Hematopoietic multipotent progenitor cell treated with erythropoietin and hydrocortisone succinate and interleukin-3 and kit ligand, for 4 days (in vitro differentiated cells): ENCODE measurements around the gene ALPP.
"Not testable (repeated sequence)": the region's sequence is repeated elsewhere in the genome, so short reads cannot be mapped to it uniquely, and the experiment has no call there.

Source experiments
- DNase-seq: peaks from one replicate; pipeline ENCODE4 v3.0.0-alpha.2; 2015

Gene ALPP

DNA sequence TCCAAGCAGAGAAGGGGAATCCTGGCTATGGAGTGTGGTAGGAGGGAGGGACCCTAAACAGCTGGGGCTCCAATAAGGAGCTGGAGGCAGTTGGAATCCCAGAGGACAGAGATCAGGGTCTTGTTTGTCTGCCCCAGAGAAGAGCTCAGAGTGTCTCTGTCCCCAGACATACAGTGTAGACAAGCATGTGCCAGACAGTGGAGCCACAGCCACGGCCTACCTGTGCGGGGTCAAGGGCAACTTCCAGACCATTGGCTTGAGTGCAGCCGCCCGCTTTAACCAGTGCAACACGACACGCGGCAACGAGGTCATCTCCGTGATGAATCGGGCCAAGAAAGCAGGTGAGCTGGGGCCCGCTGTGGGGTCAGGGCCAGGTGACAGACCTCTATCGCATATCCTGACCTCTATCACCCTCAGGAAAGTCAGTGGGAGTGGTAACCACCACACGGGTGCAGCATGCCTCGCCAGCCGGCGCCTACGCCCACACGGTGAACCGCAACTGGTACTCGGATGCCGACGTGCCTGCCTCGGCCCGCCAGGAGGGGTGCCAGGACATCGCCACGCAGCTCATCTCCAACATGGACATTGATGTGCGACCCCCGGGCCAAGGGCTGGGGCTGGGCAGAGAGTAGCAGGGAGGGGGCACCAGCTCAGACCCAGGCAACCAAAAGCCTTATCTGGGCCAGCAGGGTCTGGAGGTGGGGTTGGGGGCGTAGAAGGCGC, 29.0 kb downstream of the ALPP start:
- not testable (repeated sequence) for DNase-seq

DNA sequence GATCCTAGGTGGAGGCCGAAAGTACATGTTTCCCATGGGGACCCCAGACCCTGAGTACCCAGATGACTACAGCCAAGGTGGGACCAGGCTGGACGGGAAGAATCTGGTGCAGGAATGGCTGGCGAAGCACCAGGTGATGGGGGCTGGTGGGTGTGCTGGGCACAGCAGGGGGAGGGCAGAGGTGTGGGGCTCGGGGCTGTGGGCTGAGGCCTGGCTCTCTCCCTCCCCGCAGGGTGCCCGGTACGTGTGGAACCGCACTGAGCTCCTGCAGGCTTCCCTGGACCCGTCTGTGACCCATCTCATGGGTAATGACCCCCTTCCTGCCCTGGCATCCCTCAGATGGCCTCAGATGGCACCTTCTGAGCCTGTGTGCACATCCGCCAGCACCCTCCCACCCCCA, 29.7 kb downstream of the ALPP start:
- not testable (repeated sequence) for DNase-seq

DNA sequence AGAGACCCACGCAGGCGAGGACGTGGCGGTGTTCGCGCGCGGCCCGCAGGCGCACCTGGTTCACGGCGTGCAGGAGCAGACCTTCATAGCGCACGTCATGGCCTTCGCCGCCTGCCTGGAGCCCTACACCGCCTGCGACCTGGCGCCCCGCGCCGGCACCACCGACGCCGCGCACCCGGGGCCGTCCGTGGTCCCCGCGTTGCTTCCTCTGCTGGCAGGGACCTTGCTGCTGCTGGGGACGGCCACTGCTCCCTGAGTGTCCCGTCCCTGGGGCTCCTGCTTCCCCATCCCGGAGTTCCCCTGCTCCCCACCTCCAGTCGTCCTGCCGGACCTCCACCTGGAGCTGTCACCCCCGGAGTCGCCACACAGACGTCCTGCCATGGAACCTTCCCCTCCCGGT, 31.1 kb downstream of the ALPP start:
- not testable (repeated sequence) for DNase-seq

DNA sequence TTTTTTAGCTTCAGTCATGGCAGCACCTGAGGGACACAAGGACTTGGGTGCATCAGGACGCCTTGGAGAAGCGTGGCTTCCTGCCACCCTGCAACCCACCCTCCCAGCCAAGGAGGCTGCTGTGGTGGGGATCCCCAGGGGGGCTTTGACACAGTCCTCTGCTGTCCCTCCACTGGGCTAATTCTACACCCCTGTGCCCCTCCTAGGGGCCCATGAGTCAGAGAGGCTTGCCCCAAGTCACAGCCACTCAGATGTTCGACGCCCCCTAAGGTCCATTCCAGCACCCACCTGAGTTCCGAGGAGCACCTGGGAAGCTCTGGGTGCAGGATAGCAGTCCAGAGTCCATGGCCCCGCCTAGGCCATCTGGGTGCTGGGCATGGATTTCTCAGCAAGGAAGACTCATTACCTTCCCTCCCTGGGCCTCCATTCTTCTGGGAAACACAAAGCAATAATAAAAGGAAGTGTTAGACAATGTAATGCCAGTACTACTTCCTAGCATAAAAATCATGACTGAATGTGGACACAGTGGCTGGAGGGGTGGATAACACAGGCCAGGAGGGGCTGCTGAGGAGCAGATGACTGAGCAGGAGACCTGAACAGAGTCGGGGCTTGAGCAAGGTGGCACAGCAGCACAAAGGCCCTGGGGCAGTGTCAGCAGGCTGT, 31.8 kb downstream of the ALPP start:
- no peak for DNase-seq

DNA sequence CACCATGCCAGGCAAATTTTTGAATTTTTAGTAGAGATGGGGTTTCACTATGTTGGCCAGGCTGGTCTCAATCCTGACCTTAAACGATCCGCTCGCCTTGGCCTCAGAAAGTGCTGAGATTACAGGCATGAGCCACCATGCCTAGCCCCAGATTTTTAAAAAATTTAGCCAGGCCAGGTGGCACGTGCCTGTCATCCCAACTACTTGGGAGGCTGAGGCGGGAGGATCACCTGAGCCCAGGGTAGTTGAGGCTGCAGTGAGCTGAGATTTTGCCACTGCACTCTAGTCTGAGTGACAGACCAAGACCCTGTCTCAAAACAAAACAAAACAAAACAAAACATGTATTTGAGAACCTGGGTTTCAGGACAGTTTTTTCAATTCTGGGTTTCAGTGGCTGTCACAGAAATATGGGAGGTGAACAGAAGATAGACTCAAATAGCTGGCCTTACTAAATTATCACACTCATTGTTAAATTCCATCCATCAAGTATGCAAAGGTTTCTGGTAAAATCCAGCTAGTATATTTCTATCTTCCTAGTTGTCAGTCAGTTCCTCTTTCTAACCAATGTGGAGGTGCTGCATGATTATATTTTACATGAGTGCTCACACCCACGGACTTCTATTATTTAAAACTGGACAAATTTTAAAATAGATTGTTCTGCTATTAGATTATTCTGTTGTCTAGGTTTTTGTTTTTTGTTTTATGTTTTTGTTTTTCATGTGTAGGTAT, 33.5 kb downstream of the ALPP start:
- DNase-seq: no peak

DNA sequence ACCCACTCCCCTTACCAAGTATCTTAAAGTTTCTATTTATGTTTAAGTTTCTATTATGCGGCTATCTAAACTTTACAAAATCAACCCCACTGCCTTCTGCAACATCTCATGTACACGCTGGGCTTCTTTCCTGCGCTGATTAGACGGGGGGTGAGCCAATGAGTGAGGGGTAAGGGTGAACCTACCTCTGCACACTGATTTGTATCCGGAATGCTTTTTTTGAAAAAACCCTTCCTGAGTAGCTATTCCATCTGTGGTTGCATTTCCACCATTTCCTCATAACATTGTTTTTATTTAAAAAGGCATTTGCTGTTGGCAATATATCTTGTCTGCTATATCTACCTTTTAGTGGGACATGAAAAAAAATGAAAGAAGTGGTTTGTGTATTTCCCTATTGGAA, 34.4 kb downstream of the ALPP start:
- DNase-seq: no peak

DNA sequence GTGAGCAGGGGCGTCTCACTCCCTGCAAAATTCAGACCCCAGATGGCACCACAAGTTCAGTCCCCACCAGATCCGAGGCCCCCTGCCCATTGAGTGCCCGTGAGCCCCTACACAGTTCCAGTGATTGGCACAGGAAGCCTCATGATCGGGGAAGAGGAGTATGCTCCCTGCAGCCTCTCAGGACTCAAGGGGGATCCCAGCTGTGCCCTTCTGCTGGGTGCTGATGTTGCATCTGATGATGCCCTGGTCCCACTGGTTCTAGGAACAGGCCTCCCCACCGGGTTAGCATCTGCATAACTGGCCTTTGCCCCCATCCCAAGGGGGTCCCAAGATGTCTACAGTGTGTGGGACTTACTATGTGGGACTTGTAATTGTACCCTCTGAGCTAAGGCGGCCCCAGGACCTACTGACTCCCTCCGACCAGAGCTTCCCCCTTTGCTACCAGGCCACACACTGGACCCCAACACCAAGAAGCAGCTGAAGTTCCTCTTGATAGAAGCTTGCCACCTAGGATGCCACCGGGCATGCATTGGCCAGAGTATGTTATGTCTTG, 36.7 kb downstream of the ALPP start:
- no peak for DNase-seq

DNA sequence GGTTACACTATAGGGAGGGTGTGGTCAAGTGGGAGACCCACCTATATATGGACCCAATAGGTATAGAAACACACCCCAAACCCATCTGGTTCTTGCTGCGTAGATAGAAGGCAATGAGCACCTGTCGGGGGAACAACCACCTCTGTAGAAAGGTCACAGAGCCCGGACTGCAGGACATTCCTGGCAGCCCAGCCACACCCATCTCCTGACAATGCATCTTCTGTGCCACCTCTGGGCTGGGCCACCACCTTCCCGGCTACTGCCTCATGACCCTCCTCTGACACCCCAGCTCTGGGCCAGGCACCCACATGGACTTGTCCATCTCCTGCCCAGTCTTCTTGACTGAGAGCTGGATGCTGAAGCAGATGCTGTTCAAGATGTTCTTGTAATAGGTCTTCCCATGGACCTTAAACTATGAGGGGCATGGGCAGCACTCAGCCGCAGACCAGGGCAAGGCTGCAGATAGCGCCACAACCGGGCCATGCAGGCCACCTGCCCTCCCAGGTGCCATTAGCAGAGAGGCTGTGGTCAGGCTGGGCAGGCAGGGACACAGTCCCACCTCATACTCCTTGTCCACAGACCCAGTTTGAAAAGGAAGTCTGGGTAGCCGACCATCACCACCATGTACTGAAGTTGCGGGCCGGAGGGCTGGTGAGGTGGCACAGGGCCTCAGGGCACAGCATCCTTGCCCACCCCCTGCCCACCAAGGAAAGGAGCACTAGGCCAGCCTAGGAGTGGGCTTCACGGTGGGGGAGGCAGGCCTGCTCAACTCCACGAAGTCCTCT, 37.4 kb downstream of the ALPP start:
- DNase-seq: no peak

DNA sequence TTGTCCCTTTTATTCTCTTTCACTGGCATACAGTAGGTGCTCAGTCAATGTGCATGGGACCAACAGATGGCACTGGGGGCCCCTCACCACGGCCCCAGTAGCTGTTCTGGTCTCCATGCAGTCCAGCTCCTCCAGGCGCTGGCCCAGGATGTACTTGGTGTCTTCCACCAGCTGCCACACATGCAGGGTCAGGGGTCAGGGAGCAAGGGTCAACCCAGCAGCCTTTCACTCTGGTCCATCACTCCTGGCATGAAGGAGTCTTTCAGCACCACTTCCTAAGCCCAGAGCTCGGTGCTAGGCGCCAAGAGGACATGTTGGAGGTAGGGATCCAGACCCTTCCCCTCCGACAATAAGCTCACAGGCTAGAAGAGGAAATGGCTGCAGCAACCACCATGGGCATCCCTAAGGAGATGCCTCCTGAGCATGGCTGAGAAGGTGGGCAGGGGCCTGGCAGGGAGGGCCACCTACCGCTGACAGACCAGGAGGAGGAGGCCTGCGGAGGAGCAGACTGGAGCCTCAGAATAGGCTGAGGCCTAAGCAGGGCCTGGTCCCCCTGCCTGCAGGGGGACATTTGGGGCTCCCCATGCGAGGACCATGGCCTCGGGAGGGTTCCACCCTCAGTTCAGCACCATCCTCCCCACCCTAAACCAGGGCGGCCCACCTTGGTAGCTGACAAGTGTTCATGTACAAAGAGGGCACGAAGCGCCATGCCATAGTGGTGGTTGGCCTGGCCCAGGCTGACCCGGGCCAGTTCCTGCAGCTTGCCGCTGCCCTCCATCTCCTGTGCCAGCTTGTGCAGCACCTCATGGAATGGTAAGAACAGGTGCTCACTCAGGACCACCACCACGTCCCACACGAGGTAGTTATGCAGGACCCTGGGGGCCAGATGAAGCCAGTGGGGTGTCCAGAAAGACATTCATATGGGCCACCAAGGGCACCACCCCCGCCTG, 38.2 kb downstream of the ALPP start:
- DNase-seq: no peak

DNA sequence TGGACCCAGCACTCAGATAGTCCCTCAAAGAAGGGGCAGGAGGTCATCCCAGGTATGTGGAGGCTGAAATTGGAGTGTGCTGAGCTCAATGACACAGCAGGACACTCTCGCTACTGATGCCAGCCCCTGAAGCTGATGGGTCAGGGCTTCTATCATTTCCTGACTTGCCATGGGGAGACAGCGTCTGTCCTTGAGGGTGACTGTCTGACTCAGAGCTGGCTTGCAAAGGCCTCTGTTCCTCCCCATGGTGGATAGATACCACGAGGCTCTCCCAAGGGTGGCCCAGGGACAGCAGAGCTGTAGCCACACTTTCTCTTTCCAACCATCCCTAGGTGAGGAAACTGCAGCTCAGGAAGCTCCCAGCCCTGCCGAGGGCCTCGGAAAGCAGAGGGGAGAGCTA, 38.9 kb downstream of the ALPP start:
- no peak for DNase-seq

DNA sequence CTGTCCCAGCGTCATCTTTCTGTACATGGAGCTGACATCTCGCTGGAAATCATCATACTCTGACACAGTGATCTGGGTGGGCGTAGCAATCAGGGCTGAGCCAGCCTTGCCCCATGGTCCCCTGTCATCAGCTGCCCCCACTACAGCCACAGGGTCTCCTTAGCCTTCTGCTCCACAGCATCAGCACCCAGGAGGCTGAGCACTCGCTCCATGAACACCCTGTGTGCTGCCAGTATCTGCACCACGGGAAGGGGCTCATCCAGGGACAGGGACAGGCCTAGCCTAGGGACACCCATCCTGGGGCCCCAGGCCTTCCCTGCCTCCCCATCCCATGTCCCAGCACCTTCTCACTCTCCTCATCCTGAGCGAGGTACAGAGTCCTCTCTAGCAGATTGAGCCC, 39.5 kb downstream of the ALPP start:
- DNase-seq: no peak

DNA sequence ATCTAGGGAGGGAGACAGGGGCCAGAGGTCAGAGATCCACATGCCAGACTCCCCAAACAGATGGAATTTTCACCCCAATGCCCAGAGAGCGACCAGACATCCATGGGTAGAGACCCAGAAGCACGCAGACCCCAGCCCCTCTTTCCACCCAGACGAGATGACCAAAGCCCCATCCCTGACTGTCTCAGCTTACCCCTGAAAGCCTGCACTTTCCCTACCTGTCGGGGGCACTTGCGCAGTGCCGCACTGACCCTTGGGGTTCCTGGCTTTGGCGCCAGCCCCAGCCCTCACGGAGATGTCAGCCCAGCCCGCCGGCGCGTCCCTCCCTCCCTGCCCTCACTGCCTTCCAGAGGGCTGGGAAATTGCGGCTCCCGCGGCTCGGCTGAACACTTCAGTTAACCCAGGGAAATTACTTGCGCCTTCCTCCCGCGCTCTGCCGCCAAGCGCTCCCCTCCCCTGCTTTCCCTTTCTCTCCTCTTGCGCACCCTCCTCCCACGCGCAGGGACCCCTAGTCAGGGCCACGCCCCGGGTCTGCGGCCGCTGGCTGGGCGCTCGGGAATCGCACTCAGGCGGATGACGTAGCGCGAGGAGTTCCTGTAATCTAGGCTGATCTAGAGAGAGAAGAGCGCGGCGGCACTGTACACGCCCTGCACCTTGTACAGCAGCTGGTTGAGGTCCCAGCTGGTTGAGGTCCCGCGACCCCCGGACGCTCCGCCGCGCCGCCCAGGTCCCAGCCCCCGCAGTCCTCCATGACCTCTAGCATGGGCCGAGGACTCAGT, 40.1 kb downstream of the ALPP start:
- DNase-seq: peak; percentile 52

DNA sequence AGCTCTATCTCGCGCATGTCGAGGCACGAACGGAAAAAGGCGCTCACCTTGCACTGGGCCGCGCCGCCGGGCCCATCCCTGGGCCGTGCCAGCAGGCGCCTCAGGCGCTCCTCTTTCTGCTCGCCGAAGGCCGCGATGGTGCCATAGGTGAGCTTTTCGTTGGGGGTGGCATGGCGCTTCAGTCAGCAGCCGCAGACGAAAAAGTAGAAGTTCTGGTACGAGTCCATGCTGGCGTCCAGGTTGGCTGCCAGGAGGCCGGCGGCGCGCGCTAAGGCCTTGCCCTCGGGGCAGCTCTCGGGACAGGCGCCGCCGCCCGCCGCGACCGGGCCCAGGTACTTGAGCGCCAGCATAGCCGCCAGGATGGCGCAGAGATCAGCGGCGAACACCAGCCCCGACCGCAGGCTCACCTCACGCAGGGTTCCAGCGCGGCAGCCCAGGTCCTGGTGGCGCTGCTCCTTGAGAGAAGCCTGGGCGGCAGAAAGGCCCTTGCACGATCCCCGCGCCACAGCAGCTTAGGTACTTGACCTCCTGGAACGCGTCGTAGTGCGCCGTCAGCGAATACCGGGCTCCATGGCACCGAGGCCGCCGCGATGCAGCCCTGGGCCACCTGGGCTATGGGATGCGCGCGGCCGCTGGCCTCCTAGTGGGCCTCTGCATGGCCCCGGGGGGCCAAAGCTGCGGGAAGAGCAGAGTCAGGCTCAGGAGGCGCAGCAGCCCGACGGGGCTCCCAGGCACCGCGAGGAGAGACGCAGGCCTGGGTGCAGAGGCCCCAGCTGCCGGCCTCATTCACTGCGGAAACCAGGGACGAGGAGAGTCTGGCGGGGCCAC, 40.9 kb downstream of the ALPP start:
- DNase-seq: no peak

DNA sequence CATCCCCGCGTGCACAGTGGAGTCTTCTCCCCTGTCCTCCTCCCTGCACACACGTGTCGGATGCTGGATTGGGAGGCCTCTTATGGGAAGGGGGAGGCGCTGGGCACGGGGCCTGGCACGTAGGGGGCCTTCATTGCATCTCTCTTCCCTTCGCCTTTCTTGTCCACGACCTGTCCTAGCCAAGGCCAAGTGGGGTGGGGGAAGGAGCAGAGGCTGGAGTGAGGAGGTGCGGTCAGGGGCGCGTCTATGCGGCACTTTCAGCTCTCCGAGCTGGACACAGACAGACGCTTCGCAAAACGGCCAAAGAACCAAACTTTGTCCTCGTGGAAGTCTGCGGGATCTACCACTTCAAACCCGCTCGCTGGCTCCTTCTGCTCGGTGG, 41.5 kb downstream of the ALPP start:
- no peak for DNase-seq

DNA sequence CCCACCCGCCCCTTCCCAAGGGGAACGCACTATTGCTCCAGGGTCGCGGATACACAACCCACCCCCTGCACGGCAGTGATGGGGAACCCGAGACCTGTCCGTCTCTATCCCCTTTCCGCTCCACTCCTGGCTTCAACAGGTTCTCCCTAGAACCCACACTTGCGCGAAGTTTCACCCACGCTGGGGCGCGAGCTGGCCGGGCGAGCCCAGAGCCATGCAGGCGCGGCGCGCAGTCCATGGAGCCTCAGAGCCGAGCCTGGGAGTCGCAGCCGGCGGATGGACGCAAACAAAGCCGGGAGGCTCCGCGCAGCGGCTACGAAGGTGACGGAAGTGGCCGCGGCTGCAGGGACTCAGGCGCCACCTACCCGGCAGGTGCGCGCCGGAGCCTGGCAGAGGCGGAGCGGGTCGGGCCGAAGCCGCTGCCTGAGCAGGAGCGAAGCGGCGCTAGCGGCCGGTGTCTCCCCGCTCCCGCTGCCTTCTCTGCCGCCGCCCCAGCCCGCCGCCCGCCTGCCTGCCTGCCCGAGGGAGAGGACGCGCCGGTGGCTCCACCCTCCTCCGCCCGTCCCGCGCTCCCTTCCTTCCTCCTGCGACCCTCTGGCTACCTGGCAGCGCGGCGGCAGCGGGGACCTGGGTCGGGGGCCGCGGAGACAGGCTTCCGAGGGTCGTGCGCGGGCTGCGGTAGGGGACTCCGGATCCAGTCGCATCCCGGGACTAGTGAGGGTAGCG, 42.1 kb downstream of the ALPP start:
- peak; percentile 40 for DNase-seq

DNA sequence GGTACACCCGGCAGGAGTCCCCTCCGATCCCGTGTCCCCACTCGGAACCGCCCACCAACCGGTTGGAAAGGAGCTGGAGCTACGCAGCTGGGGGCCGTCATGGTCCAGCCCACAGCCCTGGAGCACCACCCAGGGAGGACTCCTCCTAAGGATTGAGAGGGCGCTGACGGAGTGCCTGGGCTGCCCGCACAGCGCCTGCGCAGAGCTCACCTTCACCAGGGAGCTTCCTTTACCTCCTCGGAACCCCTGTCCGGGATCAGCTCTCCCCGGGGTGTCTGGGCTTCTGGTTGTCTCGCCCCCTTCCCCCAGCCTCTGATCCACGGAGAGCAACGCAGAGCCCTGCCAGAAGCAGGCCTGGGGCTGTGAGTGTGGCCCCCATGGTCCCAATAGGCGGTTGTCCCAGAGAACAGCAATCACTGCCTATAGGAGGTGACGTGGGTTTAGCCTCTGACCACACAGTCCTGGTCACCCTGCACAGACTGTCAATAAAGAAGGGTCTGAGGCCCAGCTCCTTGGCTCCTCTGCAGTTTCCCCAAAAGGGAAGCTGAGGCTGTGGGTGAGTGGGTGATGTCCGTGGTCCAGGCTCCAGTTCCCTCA, 42.7 kb downstream of the ALPP start:
- no peak for DNase-seq

DNA sequence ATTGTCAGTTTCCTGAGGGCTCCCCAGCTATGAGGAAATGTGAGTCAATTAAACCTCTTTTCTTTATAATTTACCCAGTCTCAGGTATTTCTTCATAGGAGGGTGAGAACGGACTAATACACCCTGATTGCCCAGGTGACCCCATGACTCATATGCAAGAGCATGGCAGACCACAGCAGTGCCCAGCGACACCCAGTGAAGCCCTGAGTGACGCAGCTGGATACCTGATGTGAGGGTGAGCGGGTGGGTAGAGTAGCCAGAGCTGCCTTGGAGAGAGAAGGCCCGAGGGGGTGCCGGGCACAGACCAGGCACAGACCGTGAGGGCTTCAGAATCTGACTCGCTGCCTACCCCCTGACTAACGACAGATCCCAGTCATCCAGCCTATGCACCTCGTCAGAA, 43.5 kb downstream of the ALPP start:
- no peak for DNase-seq

DNA sequence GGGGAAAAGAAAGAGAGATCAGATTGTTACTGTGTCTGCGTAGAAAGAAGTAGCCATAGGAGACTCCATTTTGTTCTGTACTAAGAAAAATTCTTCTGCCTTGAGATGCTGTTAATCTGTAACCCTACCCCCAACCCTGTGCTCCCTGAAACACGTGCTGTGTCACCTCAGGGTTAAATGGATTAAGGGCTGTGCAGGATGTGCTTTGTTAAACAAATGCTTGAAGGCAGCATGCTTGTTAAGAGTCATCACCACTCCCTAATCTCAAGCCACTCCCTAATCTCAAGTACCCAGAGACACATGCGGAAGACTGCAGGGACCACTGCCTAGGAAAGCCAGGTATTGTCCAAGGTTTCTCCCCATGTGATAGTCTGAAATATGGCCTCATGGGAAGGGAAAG, 44.4 kb downstream of the ALPP start:
- DNase-seq: not testable (repeated sequence)

DNA sequence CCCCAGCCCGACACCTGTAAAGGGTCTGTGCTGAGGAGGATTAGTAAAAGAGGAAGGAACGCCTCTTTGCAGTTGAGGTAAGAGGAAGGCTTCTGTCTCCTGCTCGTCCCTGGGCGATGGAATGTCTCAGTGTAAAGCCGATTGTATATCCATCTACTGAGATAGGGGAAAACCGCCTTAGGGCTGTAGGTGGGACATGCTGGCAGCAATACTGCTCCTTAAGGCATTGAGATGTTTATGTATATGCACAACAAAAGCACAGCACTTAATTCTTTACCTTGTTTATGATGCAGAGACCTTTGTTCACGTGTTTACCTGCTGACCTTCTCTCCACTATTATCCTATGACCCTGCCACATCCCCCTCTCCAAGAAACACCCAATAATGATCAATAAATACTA, 44.9 kb downstream of the ALPP start:
- not testable (repeated sequence) for DNase-seq
